ENCODE data around the gene ATP6V0E1.

The ATP6V0E1 gene

DNA sequence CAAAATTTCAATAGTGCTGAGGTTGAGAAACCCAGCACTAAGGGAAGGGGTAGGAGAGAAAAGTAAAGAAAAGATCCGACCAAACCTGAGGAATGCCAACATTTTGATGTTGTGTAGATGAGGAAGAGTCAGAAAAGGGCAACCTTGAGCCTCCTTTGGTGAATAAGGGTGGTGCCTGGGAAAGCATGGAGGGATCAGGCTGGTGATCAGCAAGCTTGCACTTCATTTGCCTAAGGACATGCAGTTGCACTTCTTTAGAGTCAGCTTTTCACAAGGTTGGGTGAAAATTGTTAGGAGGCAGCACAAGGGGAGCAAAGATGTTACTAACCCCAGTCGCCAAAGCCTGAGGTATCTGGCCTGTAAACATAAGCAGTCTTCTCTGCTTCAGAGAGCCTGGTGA, 20.4 kb downstream of the ATP6V0E1 start:
- no peaks in the 10 kb centered on the region for H3K36me3 ChIP-seq (ENCODE audit: control insufficient read depth, insufficient read depth, low read length)
- no peak overlapping the region for H3K4me3 ChIP-seq (ENCODE audit: low read length)
- no peak overlapping the region for H3K27ac ChIP-seq (ENCODE audit: low read length)
- no peaks in the 10 kb centered on the region for H3K9me3 ChIP-seq (ENCODE audit: control insufficient read depth, insufficient read depth, low read length)
- no peaks in the 10 kb centered on the region for H3K4me1 ChIP-seq (ENCODE audit: control insufficient read depth, insufficient read depth, low read length)
- no peak for DNase-seq (ENCODE audit: low read depth, low spot score)
- WGBS (ENCODE audit: insufficient coverage, insufficient read length), result no CpG with 5 or more reads among the region's 2 CpGs
- no peaks in the 10 kb centered on the region for H3K27me3 ChIP-seq (ENCODE audit: control insufficient read depth, insufficient read depth, low read length)

DNA sequence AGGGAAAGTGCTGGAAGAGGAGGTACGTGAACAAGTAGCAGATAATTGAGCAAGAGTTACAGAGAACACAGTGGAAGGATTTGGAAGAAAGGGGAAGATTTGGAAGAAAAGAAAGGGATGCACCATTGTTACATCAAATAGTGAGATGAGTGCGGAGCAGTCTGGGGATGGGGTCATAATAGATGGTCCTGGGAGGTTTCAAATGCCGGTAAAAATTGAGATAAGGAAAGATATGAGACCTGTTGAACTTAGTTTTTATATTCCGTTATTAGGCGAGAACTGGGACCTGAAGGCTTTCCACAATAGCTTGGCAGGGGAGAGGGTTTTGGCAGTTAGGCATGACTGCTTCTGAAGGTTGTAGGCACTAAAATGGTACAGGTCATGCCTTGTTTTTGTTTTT, 20.9 kb downstream of the ATP6V0E1 start:
- Histone ChIP-seq H3K27me3 (ENCODE audit: control insufficient read depth, insufficient read depth, low read length) (no peaks in the 10 kb centered on the region), H3K9me3 (ENCODE audit: control insufficient read depth, insufficient read depth, low read length) (no peaks in the 10 kb centered on the region), H3K27ac (ENCODE audit: low read length) (no peak overlapping the region), H3K36me3 (ENCODE audit: control insufficient read depth, insufficient read depth, low read length) (no peaks in the 10 kb centered on the region), H3K4me1 (ENCODE audit: control insufficient read depth, insufficient read depth, low read length) (no peaks in the 10 kb centered on the region), H3K4me3 (ENCODE audit: low read length) (no peak overlapping the region)
- WGBS (ENCODE audit: insufficient coverage, insufficient read length), result no CpG with 5 or more reads among the region's 5 CpGs
- DNase-seq (ENCODE audit: low read depth, low spot score), result no peak

DNA sequence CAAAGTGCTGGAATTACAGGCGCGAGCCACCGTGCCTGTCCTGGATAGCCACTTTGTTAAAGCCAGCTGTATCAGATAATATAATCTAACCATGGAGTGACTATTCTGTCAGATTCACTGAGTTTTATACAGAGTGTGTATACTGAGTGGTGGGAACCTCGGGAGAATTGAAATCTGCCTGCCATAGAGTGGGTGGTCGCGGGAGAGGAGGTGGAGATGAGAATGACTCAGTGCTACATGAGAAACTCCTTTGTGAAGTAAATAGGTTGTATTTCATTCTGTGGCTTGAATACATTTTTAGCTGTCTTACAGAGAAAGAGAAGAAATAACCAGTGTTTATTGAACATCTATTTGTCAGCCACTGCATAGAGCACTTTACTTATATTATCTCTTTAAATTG, 26.4 kb downstream of the ATP6V0E1 start:
- DNase-seq (ENCODE audit: low read depth, low spot score), result no peak
- Histone ChIP-seq H3K9me3 (ENCODE audit: control insufficient read depth, insufficient read depth, low read length) (no peaks in the 10 kb centered on the region), H3K36me3 (ENCODE audit: control insufficient read depth, insufficient read depth, low read length) (no peaks in the 10 kb centered on the region), H3K4me1 (ENCODE audit: control insufficient read depth, insufficient read depth, low read length) (no peaks in the 10 kb centered on the region), H3K27me3 (ENCODE audit: control insufficient read depth, insufficient read depth, low read length) (no peaks in the 10 kb centered on the region), H3K4me3 (ENCODE audit: low read length) (no peak overlapping the region), H3K27ac (ENCODE audit: low read length) (no peak overlapping the region)
- no CpG with 5 or more reads among the region's 6 CpGs for WGBS (ENCODE audit: insufficient coverage, insufficient read length)

DNA sequence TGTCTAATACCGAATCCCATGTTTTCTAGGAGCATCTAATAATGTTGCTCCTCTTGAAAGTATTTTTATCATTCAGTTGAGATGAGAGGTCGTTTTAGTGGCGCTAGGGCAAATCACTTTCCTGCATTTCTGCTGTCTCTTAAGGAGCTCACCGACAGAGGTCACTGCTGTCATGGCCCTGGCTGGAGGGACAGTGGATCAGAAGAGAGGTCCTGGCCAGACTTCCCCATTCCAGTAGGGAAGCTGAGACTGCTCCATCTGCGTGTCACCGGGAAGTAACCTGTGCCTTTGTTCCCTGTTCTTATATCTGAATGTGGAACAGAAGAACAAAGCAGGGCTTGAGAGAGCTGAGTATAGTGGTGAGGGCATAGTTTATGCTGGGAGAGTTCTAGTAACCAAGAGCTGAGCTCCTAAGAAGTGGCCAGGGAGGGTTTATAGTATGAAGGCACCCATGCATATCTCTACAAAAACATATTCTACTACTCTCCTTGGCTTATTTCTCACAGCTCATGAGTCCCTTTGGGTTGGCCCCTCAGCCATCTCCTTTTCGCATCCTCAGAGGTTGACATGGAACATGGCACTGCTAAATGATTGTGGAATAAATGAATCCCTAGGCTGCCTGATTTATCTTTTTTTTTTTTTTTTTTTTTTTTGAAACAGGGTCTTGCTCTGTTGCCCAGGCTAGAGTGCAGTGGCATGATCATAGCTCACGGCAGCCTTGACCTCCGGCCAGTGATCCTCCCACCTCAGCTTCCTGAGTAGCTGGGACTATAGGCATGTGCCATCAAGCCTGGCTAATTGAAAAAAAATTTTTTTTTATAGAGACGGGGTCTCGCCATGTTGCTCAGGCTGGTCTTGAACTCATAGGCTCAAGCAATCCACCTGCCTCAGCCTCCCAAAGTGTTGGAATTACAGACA, 27.2 kb downstream of the ATP6V0E1 start:
- H3K27me3 ChIP-seq (ENCODE audit: control insufficient read depth, insufficient read depth, low read length), result no peaks in the 10 kb centered on the region
- H3K27ac ChIP-seq (ENCODE audit: low read length), result no peak overlapping the region
- no CpG with 5 or more reads among the region's 11 CpGs for WGBS (ENCODE audit: insufficient coverage, insufficient read length)
- H3K4me3 ChIP-seq (ENCODE audit: low read length), result no peak overlapping the region
- peak; percentile 25 for DNase-seq (ENCODE audit: low read depth, low spot score)
- no peaks in the 10 kb centered on the region for H3K4me1 ChIP-seq (ENCODE audit: control insufficient read depth, insufficient read depth, low read length)
- H3K9me3 ChIP-seq (ENCODE audit: control insufficient read depth, insufficient read depth, low read length), result no peaks in the 10 kb centered on the region
- no peaks in the 10 kb centered on the region for H3K36me3 ChIP-seq (ENCODE audit: control insufficient read depth, insufficient read depth, low read length)

DNA sequence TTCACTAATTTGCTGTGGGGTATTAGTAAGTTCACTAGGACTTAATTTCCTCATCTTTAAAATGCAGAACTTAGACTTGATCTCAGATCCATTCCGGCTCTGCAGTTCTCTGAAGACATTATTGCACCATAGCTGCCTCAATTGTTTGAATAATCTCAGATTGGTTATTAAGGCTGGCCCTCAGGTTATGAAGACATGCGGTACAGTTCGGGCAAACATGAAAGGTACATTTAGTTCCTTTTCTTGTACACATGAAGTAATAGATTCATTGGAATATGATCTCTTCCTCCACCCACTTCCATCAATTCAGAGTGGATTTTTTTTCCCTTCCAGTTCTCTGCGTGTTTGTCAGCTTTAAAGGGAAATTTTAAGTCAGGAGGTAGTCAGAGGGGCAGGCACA, 28.0 kb downstream of the ATP6V0E1 start:
- 0 out of 2 replicates have a peak, but pooled peaks cover 2% of the 10 kb centered on the region for H3K4me1 ChIP-seq (ENCODE audit: control insufficient read depth, insufficient read depth, low read length)
- no peak for DNase-seq (ENCODE audit: low read depth, low spot score)
- no CpG with 5 or more reads among the region's 4 CpGs for WGBS (ENCODE audit: insufficient coverage, insufficient read length)
- H3K27ac ChIP-seq (ENCODE audit: low read length), result no peak overlapping the region
- H3K36me3 ChIP-seq (ENCODE audit: control insufficient read depth, insufficient read depth, low read length), result no peaks in the 10 kb centered on the region
- no peaks in the 10 kb centered on the region for H3K9me3 ChIP-seq (ENCODE audit: control insufficient read depth, insufficient read depth, low read length)
- no peaks in the 10 kb centered on the region for H3K27me3 ChIP-seq (ENCODE audit: control insufficient read depth, insufficient read depth, low read length)
- no peak overlapping the region for H3K4me3 ChIP-seq (ENCODE audit: low read length)

DNA sequence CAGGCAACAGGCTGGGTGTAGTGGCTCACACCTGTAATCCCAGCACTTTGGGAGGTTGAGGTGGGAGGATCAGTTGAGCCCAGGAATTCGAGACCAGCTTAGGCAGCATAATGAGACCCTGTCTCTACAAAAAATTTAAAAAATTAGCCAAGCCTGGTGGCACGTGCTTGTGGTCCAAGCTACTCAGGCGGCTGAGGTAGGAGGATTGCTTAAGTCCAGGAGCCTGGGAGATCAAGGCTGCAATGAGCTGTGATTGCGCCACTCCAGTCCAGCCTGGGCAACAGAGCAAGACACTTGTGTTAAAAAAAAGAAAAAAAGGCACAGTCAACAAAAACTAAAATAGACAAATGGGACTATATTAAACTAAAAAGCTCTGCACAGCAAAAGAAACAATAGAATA, 29.3 kb downstream of the ATP6V0E1 start:
- no peak overlapping the region for H3K27ac ChIP-seq (ENCODE audit: low read length)
- no peak for DNase-seq (ENCODE audit: low read depth, low spot score)
- no peaks in the 10 kb centered on the region for H3K36me3 ChIP-seq (ENCODE audit: control insufficient read depth, insufficient read depth, low read length)
- H3K4me3 ChIP-seq (ENCODE audit: low read length), result no peak overlapping the region
- H3K27me3 ChIP-seq (ENCODE audit: control insufficient read depth, insufficient read depth, low read length), result no peaks in the 10 kb centered on the region
- no CpG with 5 or more reads among the region's 4 CpGs for WGBS (ENCODE audit: insufficient coverage, insufficient read length)
- 0 out of 2 replicates have a peak, but pooled peaks cover 2% of the 10 kb centered on the region for H3K4me1 ChIP-seq (ENCODE audit: control insufficient read depth, insufficient read depth, low read length)
- H3K9me3 ChIP-seq (ENCODE audit: control insufficient read depth, insufficient read depth, low read length), result no peaks in the 10 kb centered on the region

DNA sequence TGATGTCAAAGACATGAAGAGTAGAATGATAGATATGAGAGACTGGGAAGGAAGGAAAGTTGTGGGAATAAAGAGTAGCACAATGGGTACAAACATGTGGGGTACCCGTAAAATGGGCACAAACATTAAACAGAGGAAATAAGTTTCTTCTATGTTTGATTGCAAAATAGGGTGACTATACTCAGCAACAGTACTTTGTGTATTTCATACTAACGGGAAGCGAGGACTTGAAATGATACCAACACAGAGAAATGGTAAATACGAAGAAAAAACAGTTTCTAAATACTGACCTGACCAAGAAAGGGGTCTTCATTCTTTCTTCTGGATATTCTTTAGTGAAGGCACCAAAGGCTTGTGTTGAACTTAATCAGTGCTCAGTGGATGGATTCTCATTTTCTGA, 31.1 kb downstream of the ATP6V0E1 start:
- H3K27ac ChIP-seq (ENCODE audit: low read length), result no peak overlapping the region
- no peaks in the 10 kb centered on the region for H3K27me3 ChIP-seq (ENCODE audit: control insufficient read depth, insufficient read depth, low read length)
- no peak for DNase-seq (ENCODE audit: low read depth, low spot score)
- no peaks in the 10 kb centered on the region for H3K9me3 ChIP-seq (ENCODE audit: control insufficient read depth, insufficient read depth, low read length)
- no CpG with 5 or more reads among the region's 4 CpGs for WGBS (ENCODE audit: insufficient coverage, insufficient read length)
- H3K36me3 ChIP-seq (ENCODE audit: control insufficient read depth, insufficient read depth, low read length), result no peaks in the 10 kb centered on the region
- H3K4me1 ChIP-seq (ENCODE audit: control insufficient read depth, insufficient read depth, low read length), result 0 out of 2 replicates have a peak, but pooled peaks cover 2% of the 10 kb centered on the region
- no peak overlapping the region for H3K4me3 ChIP-seq (ENCODE audit: low read length)

DNA sequence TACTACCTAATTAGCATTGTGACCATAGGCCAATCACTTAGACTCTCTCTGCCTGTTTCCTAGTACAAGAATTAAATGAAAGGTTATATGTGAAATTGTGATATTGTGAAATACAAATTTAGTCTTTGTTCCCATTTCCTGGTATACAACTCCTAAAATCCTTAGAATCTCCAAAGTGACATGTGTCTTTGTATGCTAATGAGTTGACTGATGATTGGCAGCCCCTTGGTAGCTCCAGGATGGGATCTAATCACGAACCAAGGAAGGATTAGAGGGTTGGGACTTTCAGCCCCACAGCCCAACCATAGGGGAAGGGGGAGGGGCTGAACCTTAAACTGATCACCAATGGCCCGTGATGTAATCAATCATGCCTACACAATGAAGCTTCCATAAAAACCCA, 31.6 kb downstream of the ATP6V0E1 start:
- WGBS (ENCODE audit: insufficient coverage, insufficient read length), result no CpG with 5 or more reads among the region's 2 CpGs
- no peak for DNase-seq (ENCODE audit: low read depth, low spot score)
- Histone ChIP-seq H3K27ac (ENCODE audit: low read length) (no peak overlapping the region), H3K9me3 (ENCODE audit: control insufficient read depth, insufficient read depth, low read length) (no peaks in the 10 kb centered on the region), H3K36me3 (ENCODE audit: control insufficient read depth, insufficient read depth, low read length) (peaks cover 2% of the 10 kb centered on the region; the same call in 1 of the 2 replicates), H3K4me1 (ENCODE audit: control insufficient read depth, insufficient read depth, low read length) (0 out of 2 replicates have a peak, but pooled peaks cover 2% of the 10 kb centered on the region), H3K4me3 (ENCODE audit: low read length) (no peak overlapping the region), H3K27me3 (ENCODE audit: control insufficient read depth, insufficient read depth, low read length) (no peaks in the 10 kb centered on the region)

DNA sequence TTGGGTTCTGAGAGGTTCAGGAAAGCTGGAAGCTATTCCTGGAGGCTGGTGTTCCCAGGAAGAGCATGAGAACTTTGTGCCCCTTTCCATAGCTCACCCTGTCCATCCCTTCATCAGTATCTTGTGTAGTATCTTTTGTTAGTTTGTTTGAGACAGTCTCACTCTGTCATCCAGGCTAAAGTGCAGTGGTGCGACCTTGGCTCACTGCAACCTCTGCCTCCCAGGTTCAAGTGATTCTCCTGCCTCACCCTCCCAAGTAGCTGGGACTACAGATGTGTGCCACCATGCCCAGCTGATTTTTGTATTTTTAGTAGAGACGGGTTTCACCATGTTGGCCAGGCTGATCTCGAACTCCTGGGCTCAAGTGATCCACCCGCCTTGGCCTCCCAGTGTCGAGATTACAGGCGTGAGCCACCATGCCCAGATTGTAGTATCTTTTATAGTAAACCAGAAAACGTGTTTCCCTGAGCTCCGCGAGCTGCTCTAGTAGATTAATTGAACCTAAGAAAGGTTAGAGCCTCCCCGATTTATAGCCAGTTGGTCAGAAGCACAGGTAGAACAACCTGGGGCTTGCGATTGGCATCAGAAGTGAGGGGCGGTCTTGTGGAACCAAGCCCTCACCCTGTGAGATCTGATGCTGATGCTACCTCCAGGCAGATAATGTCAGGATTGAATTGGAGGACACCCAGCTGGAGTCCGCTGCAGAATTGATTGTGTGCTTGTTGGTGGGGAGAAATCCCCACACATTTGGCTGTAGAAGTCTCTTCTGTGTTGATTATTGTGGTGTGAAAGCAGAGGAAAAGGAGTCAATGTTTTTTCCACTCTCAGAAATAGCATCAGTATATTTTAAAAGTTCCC, 32.3 kb downstream of the ATP6V0E1 start:
- H3K36me3 ChIP-seq (ENCODE audit: control insufficient read depth, insufficient read depth, low read length), result peaks cover 3% of the 10 kb centered on the region; the same call in 1 of the 2 replicates
- H3K27me3 ChIP-seq (ENCODE audit: control insufficient read depth, insufficient read depth, low read length), result no peaks in the 10 kb centered on the region
- no peaks in the 10 kb centered on the region for H3K9me3 ChIP-seq (ENCODE audit: control insufficient read depth, insufficient read depth, low read length)
- H3K4me1 ChIP-seq (ENCODE audit: control insufficient read depth, insufficient read depth, low read length), result 0 out of 2 replicates have a peak, but pooled peaks cover 2% of the 10 kb centered on the region
- no CpG with 5 or more reads among the region's 13 CpGs for WGBS (ENCODE audit: insufficient coverage, insufficient read length)
- H3K4me3 ChIP-seq (ENCODE audit: low read length), result no peak overlapping the region
- DNase-seq (ENCODE audit: low read depth, low spot score), result no peak
- H3K27ac ChIP-seq (ENCODE audit: low read length), result no peak overlapping the region

DNA sequence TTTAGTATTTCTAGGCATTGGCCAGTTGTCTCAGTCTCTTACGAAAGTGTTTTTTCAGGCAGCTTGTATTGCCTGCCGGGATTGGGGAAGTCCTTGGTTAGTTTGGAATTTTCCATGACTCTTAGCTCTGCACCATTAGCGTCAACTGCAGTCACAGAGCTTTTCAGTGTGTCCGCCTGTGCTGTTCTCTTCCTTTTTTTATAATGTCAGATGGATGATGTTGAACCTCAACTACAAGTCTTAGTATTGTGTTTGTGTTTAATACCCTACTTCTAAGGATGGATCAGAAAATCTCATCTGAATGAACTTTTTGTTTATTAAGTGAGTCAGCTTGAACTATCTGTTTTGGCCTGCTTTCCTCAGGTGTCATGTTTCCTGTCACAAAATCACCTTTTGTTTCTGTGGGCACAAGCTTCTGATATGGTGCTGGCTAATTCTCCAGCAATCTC, 33.1 kb downstream of the ATP6V0E1 start:
- H3K36me3 ChIP-seq (ENCODE audit: control insufficient read depth, insufficient read depth, low read length), result peaks cover 3% of the 10 kb centered on the region; the same call in 1 of the 2 replicates
- H3K27ac ChIP-seq (ENCODE audit: low read length), result no peak overlapping the region
- no peaks in the 10 kb centered on the region for H3K27me3 ChIP-seq (ENCODE audit: control insufficient read depth, insufficient read depth, low read length)
- H3K4me1 ChIP-seq (ENCODE audit: control insufficient read depth, insufficient read depth, low read length), result 0 out of 2 replicates have a peak, but pooled peaks cover 2% of the 10 kb centered on the region
- H3K9me3 ChIP-seq (ENCODE audit: control insufficient read depth, insufficient read depth, low read length), result no peaks in the 10 kb centered on the region
- no CpG with 5 or more reads among the region's 4 CpGs for WGBS (ENCODE audit: insufficient coverage, insufficient read length)
- no peak for DNase-seq (ENCODE audit: low read depth, low spot score)
- no peak overlapping the region for H3K4me3 ChIP-seq (ENCODE audit: low read length)
